HepG2 (cell line): Measurements from ENCODE around the gene ORC4. TPM values are rescaled to one million over a fixed set of nuclear protein-coding genes. Genes with fewer than 3 reads are reported as not detected.

Experiments
- ATAC-seq: fragments of 200-7000 bp; cut with Tn5 transposase; 3 replicates; pipeline ENCODE4 v1.9.1; 2020; ENCODE audit warnings: mild to moderate bottlenecking, moderate library complexity
- BruUV-seq: library from RNA; stranded (reverse); fragments of 400-500 nt; replicated peaks from 2 replicates; lab custom pipeline; 2021; lab: Mats Ljungman, UMichigan
- CTCF ChIA-PET: fragments of 300-600 bp; formaldehyde crosslinking; extraction: SDS; loops from one replicate; lab custom pipeline; 2021; ENCODE audit warnings: low total read pairs, inconsistent platforms, low intra/inter-chr PET ratio; lab: Yijun Ruan, JAX
- POLR2A ChIA-PET: fragments of 350-600 bp; sonication (Branson Sonifier 250); formaldehyde crosslinking; loops from one replicate; lab custom pipeline; 2020; ENCODE audit warnings: antibody characterized with exemption, inconsistent platforms; lab: Yijun Ruan, JAX
- DNase-seq: peaks from one replicate; pipeline ENCODE4 v3.0.0-alpha.2; 2015; ENCODE audit warnings: low spot score
- FAIRE-seq: peaks from 3 replicates; lab custom pipeline; 2011; peaks lifted over from hg19 to GRCh38; lab: Jason Lieb, UNC
- H2AFZ ChIP-seq: one replicate; pipeline ENCODE4 v1.6.1; 2011; ENCODE audit warnings: low read length, inconsistent platforms
- H3K27ac ChIP-seq: fragments of 300-600 bp; 3 replicates; pipeline ENCODE4 v1.8.0; 2011; ENCODE audit warnings: mixed run types, mild to moderate bottlenecking, mixed read lengths, low read length, inconsistent platforms; ENCODE audit not compliant: insufficient read depth; ENCODE audit errors: extremely low read length
- H3K27me3 ChIP-seq, 2 experiments: fragments of 200-600 bp in 1 of 2; 2 replicates in 1 of 2; 3 replicates in 1 of 2; pipeline versions ENCODE4 v1.6.0 to v1.8.0; 2011; ENCODE audit warnings: low read length in 2 of 2, mild to moderate bottlenecking in 2 of 2, moderate library complexity in 2 of 2, inconsistent platforms in 1 of 2; ENCODE audit not compliant: insufficient read depth in 2 of 2, control insufficient read depth in 1 of 2
- H3K36me3 ChIP-seq, 2 experiments: fragments of 200-600 bp in 1 of 2; replicated peaks in 1 of 2; 2 replicates in 1 of 2; 3 replicates in 1 of 2; pipeline versions ENCODE4 v1.5.1 to v1.8.0; 2011; ENCODE audit warnings: low read length in 2 of 2, inconsistent platforms in 1 of 2; ENCODE audit not compliant: insufficient read depth in 2 of 2, control insufficient read depth in 1 of 2
- H3K4me1 ChIP-seq: 2 replicates; pipeline ENCODE4 v1.5.1; 2012; ENCODE audit warnings: low read length, inconsistent platforms; ENCODE audit not compliant: insufficient read depth
- H3K4me2 ChIP-seq: 2 replicates; pipeline ENCODE4 v1.6.0; 2011; ENCODE audit warnings: low read depth, low read length, inconsistent platforms
- H3K4me3 ChIP-seq, 3 experiments: fragments of 200-600 bp in 1 of 3; sonication (generic), shearing (Covaris generic) in 1 of 3; replicated peaks in 1 of 3; 2 replicates each; pipeline ENCODE4 v1.5.1; 2011 to 2016; ENCODE audit warnings: low read length in 3 of 3, inconsistent platforms in 2 of 3, low read depth in 2 of 3, mild to moderate bottlenecking in 2 of 3, control low read depth in 1 of 3, mixed read lengths in 1 of 3; ENCODE audit not compliant: insufficient read depth in 1 of 3
- H3K79me2 ChIP-seq: one replicate; pipeline ENCODE4 v1.6.1; 2011; ENCODE audit warnings: low read length, inconsistent platforms; ENCODE audit not compliant: insufficient read depth
- H3K9ac ChIP-seq: 2 replicates; pipeline ENCODE4 v1.6.0; 2011; ENCODE audit warnings: mild to moderate bottlenecking, low read depth, low read length, inconsistent platforms; ENCODE audit not compliant: insufficient read depth
- H3K9me3 ChIP-seq: 2 replicates; pipeline ENCODE4 v1.5.1; 2012; ENCODE audit warnings: mild to moderate bottlenecking, low read length
- H4K20me1 ChIP-seq: 2 replicates; pipeline ENCODE4 v1.6.0; 2011; ENCODE audit warnings: inconsistent platforms, mild to moderate bottlenecking, low read length, moderate library complexity; ENCODE audit not compliant: insufficient read depth
- HBP1 ChIP-seq: IDR thresholded peaks from 2 replicates; pipeline ENCODE4 v1.6.1; 2016; ENCODE audit warnings: low read depth, control low read depth
- HNRNPH1 ChIP-seq: fragments of 200-400 bp; formaldehyde crosslinking; optimal IDR thresholded peaks from 2 replicates; pipeline ENCODE3; 2017; ENCODE audit warnings: mild to moderate bottlenecking, low read depth, low read length
- HOXA3 ChIP-seq: sonication (generic); formaldehyde crosslinking; IDR thresholded peaks from 2 replicates; pipeline ENCODE4 v1.5.0; 2020; ENCODE audit warnings: missing genetic modification reagents
- NFYC ChIP-seq: IDR thresholded peaks from 2 replicates; pipeline ENCODE4 v1.6.1; 2016; ENCODE audit warnings: missing genetic modification reagents, missing compliant biosample characterization
- TBX2 ChIP-seq: sonication (generic); formaldehyde crosslinking; IDR thresholded peaks from 2 replicates; pipeline ENCODE4 v1.5.0; 2020; ENCODE audit warnings: missing genetic modification reagents, mild to moderate bottlenecking, borderline replicate concordance
- ZBTB44 ChIP-seq: sonication (generic); formaldehyde crosslinking; IDR thresholded peaks from 2 replicates; pipeline ENCODE4 v1.4.0; 2020; ENCODE audit warnings: missing genetic modification reagents
- ZFAT ChIP-seq: sonication (generic); formaldehyde crosslinking; conservative IDR thresholded peaks from 2 replicates; pipeline ENCODE4 v1.8.1; 2023; ENCODE audit warnings: missing genetic modification reagents, inconsistent platforms
- ZNF253 ChIP-seq: sonication (generic); formaldehyde crosslinking; IDR thresholded peaks from 2 replicates; pipeline ENCODE4 v1.8.0; 2022; ENCODE audit warnings: mild to moderate bottlenecking, missing genetic modification reagents, borderline replicate concordance
- ZNF407 ChIP-seq: sonication (generic); formaldehyde crosslinking; IDR thresholded peaks from one replicate; pipeline ENCODE4 v1.5.1; 2020; ENCODE audit warnings: mild to moderate bottlenecking, missing genetic modification reagents; ENCODE audit errors: not compliant biosample characterization
- ZNF737 ChIP-seq: sonication (generic); formaldehyde crosslinking; IDR thresholded peaks from 2 replicates; pipeline ENCODE4 v1.5.0; 2020; ENCODE audit warnings: missing genetic modification reagents, mild to moderate bottlenecking, borderline replicate concordance
- WGBS: methylation state at CpG from one replicate; pipeline ENCODE4 v1.1.6; 2017; ENCODE audit warnings: low lambda C conversion rate; 5-methylcytosine and 5-hydroxymethylcytosine counted together
- in situ Hi-C: cut with HindIII; loops from 2 replicates; pipeline ENCODE4 v1.10.0; 2017; ENCODE audit warnings: low pct_unique_long_range_greater_than_20kb; ENCODE audit not compliant: extremely low pct_ligation_motif_present
- intact Hi-C: fragments of 100-400 bp; cut with micrococcal nuclease; formaldehyde crosslinking; loops from one replicate; pipeline ENCODE4 v1.10.0; 2022; ENCODE audit not compliant: unreplicated experiment
- polyA plus RNA-seq, 8 experiments: library from polyadenylated mRNA; depleted of rRNA in 3 of 8; stranded (reverse) in 7 of 8; unstranded in 1 of 8; fragments of >200 nt; fragmentation: Illumina TruSeq in 4 of 8; extraction: Trizol in 4 of 8; gene quantifications; 2 replicates each; pipeline versions ENCODE4 v1.2.1 to v1.2.3, GENCODE V29; 2011 to 2016; ENCODE audit warnings: low read depth in 4 of 8, missing spikeins in 1 of 8, mixed read lengths in 1 of 8; ENCODE audit not compliant: insufficient read depth in 1 of 8
- total RNA-seq, 5 experiments: library from RNA; depleted of rRNA; stranded (reverse); fragments of >200 nt; fragmentation: Illumina TruSeq; extraction: Trizol; gene quantifications; 2 replicates each; pipeline ENCODE4 v1.2.3, GENCODE V29; 2016; ENCODE audit warnings: low read depth in 1 of 5

Gene ORC4
- total and polyA plus RNA-seq, 2 of the 13 experiments (the other 11 are each of a cell fraction or from before 2014, with no cell fraction given) = 28.6 to 84.8 TPM

- TF ChIP-seq HBP1 (CRISPR knock-in tag) (no peak), HOXA3 (no peak), TBX2 (no peak), ZNF253 (CRISPR knock-in tag) (no peak), HNRNPH1 (no peak), ZNF737 (no peak), NFYC (CRISPR knock-in tag) (no peak)
These were observed 21.4 kb downstream of the ORC4 start (continued) for GRCh38 chr2:147999126-147999525.

- no TSS peak for BruUV-seq
- Histone ChIP-seq H3K4me3 (no peak overlapping the region), H3K4me1 (0 out of 2 replicates have a peak, but pooled peaks cover 6% of the 10 kb centered on the region), H3K79me2 (peaks cover 93% of the 10 kb centered on the region), H3K9ac (no peak overlapping the region), H3K27ac (no peak overlapping the region), H3K36me3 (peaks cover 5 to 12% of the 10 kb centered on the region in 2 experiments), H4K20me1 (peaks cover 12% of the 10 kb centered on the region), H2AFZ (no peak overlapping the region), H3K9me3 (peaks cover 3% of the 10 kb centered on the region; the same call in 1 of the 2 replicates), H3K4me2 (no peak overlapping the region), H3K27me3 (no peaks in the 10 kb centered on the region)
- ATAC-seq (no peak), DNase-seq (no peak), FAIRE-seq (no peak)
- in situ Hi-C loops = no loop called here
- intact Hi-C loops = no loop called here
- POLR2A ChIA-PET = interaction anchor here (0.9 kb wide), 1 partner anchor 23 kb away, joined by 3 read pairs; the partner anchor contains the start of gene MBD5
- CTCF ChIA-PET = no interaction called here
- WGBS = 92% methylated on average over 4 of the region's 4 CpGs
- TF ChIP-seq ZBTB44 (CRISPR knock-in tag) = no peak
- TF ChIP-seq ZFAT (CRISPR knock-in tag) = no peak
- no peak for TF ChIP-seq ZNF407 (CRISPR knock-in tag)
These were observed 22.3 kb downstream of the ORC4 start for GRCh38 chr2:147998203-147998602.
